ENCODE data around the gene BCL2L12. TPM values are rescaled to one million over a fixed set of nuclear protein-coding genes. Genes with fewer than 3 reads are reported as not detected.

BCL2L12 gene
- total RNA-seq, 1 experiment from 2014 or later, result 145 TPM

- H3K4me1 Mint-ChIP-seq, result peaks cover 20 to 32% of the 10 kb centered on the region in 2 experiments
- Histone ChIP-seq H4K91ac (ENCODE audit: insufficient read length, low read depth, low read length) (no peak overlapping the region), H3K18ac (ENCODE audit: insufficient read length, low read depth, low read length) (peak overlapping the region; percentile 9), H3K56ac (ENCODE audit: insufficient read length, low read depth, low read length) (no peak overlapping the region), H3K4me2 (ENCODE audit: insufficient read depth, insufficient read length, low read length) (peak overlapping the region; percentile 52), H3K79me1 (ENCODE audit: insufficient read depth, low read depth, low read length, poor library complexity, severe bottlenecking) (peaks cover 2% of the 10 kb centered on the region), H4K8ac (replicated peaks; ENCODE audit: insufficient read length, low read depth, low read length) (no peak overlapping the region), H3K27me3 (ENCODE audit: insufficient read depth, low read length) (no peaks in the 10 kb centered on the region), H2AK5ac (ENCODE audit: insufficient read length, low read length) (no peak overlapping the region), H2BK20ac (ENCODE audit: low read depth, low read length, poor library complexity, severe bottlenecking) (no peak overlapping the region), H3K27ac (ENCODE audit: insufficient read length, low read depth, low read length) (no peak overlapping the region), H4K20me1 (ENCODE audit: control insufficient read depth, insufficient read depth, insufficient read length) (no peaks in the 10 kb centered on the region), H3T11ph (ENCODE audit: low read length) (no peak overlapping the region), H2BK120ac (ENCODE audit: low read depth, low read length, poor library complexity, severe bottlenecking) (no peak overlapping the region), H3K9me3 (ENCODE audit: control insufficient read depth, low read depth, low read length) (no peaks in the 10 kb centered on the region), H3K4me1 (ENCODE audit: insufficient read depth, low read length) (peaks cover 6% of the 10 kb centered on the region), H3K4ac (ENCODE audit: low read depth, low read length) (no peak overlapping the region), H4K5ac (ENCODE audit: insufficient read length, low read depth, low read length) (no peak overlapping the region), H3K79me2 (ENCODE audit: insufficient read depth, low read length) (peaks cover 22% of the 10 kb centered on the region; the same call in 1 of the 2 replicates), H2BK12ac (ENCODE audit: insufficient read length, low read depth, low read length) (no peak overlapping the region), H3K9ac (ENCODE audit: extremely low read depth, insufficient read length, low read length) (peak overlapping the region; percentile 94), H2BK5ac (ENCODE audit: insufficient read length, low read length) (no peak overlapping the region), H2AFZ (ENCODE audit: low read length) (no peak overlapping the region), H3K23me2 (ENCODE audit: insufficient read length, low read depth, low read length, poor library complexity, severe bottlenecking) (peaks cover 4% of the 10 kb centered on the region), H3K14ac (ENCODE audit: insufficient read depth, low read length) (peak overlapping the region; percentile 18; the same call in 1 of the 2 replicates), H2BK15ac (ENCODE audit: low read depth, low read length) (no peak overlapping the region), H3K23ac (ENCODE audit: insufficient read length, low read depth, low read length) (no peak overlapping the region)
- peaks cover 2% of the 10 kb centered on the region; the same call in 1 of the 2 replicates for H3K27me3 Mint-ChIP-seq (ENCODE audit: low read depth)
- peak; percentile 91 for DNase-seq
- no CpG with 5 or more reads among the region's 21 CpGs for WGBS (ENCODE audit: extremely low coverage, insufficient read length, low lambda C conversion rate)
- H3K4me3 Mint-ChIP-seq, result peak overlapping the region; percentile 91 to 98
- H3K36me3 Mint-ChIP-seq (ENCODE audit: insufficient read depth in 1 of 3, low read depth in 3 of 3), result peaks cover 31 to 36% (median 35%) of the 10 kb centered on the region in 3 experiments; a peak in 6 of 7 replicates
- H3K27ac Mint-ChIP-seq, result peak overlapping the region; percentile 86 to 95 (median 92)
- peak; percentile 84 for TF ChIP-seq CTCF (conservative IDR thresholded peaks at IDR 0.05)
- H3K9me3 Mint-ChIP-seq, result no peaks in the 10 kb centered on the region; a peak in 2 of 5 replicates
These were observed 12.4 kb downstream of the BCL2L12 start for GRCh38 chr19:49677901-49678674.
